ENCODE data around the gene UNC5B.

DNA sequence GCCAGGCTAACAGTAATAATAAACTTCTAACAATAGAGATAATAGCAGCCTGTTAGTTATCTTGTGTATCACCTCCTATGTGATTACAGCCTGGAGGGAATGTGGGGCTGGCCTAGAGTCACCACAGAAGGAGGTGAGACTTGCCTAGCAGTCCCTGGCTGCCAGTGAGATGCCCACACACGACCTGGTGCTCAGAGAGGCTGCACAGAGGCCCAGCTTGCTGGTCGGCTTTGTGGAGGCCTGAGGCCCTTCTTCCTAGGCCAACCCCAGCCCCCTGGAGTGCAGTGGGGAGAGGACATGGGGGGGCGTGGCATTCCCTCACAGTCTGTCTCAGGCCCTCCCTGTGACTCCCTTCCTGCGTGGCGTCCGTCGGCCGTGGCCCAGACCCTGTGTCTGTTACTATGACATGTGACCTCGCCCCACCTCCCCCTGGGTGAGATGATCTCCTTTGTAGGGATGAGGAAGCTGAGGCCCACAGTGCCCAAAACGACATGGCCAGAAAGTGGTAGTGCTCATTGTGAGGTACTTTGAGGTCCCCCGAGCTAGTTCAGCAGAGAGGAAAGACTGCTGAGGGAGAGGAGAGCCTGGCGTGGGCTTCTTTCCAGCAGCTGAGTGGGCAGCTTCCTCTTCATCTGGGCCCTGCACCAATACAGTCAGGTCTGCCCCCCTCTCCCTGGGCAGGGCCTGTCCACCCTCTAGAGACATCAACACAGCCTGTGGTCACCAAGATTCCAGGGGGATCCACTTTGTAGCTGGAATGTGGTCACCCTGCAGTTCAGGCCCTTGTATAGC is 29.7 kb downstream of the UNC5B start:
- TF ChIP-seq, protein P1, sequence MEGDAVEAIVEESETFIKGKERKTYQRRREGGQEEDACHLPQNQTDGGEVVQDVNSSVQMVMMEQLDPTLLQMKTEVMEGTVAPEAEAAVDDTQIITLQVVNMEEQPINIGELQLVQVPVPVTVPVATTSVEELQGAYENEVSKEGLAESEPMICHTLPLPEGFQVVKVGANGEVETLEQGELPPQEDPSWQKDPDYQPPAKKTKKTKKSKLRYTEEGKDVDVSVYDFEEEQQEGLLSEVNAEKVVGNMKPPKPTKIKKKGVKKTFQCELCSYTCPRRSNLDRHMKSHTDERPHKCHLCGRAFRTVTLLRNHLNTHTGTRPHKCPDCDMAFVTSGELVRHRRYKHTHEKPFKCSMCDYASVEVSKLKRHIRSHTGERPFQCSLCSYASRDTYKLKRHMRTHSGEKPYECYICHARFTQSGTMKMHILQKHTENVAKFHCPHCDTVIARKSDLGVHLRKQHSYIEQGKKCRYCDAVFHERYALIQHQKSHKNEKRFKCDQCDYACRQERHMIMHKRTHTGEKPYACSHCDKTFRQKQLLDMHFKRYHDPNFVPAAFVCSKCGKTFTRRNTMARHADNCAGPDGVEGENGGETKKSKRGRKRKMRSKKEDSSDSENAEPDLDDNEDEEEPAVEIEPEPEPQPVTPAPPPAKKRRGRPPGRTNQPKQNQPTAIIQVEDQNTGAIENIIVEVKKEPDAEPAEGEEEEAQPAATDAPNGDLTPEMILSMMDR (IDR thresholded peaks at IDR 0.05), result no peak
- TF ChIP-seq POLR2AphosphoS5 (IDR thresholded peaks at IDR 0.05), result no peak

Measured in gastroesophageal sphincter (tissue), 3 donors.